Keratinocyte (primary cell): ENCODE data around the gene CXCR4. TPM values are rescaled to one million over a fixed set of nuclear protein-coding genes. Genes with fewer than 3 reads are reported as not detected.

Experiments
- DNase-seq: peaks from one replicate; pipeline ENCODE4 v3.0.0-alpha.2; 2011; ENCODE audit warnings: low read depth, missing footprints, low spot score
- FAIRE-seq: peaks from 2 replicates; lab custom pipeline; 2011; peaks lifted over from hg19 to GRCh38; lab: Jason Lieb, UNC
- H2AFZ ChIP-seq: 2 replicates; pipeline ENCODE4 v1.6.0; 2012; ENCODE audit warnings: low read length, control low read depth, inconsistent platforms; ENCODE audit not compliant: control insufficient read depth
- H3K27ac ChIP-seq: 2 replicates; pipeline ENCODE4 v1.5.1; 2011; ENCODE audit warnings: low read length; ENCODE audit not compliant: control insufficient read depth, insufficient read depth
- H3K27me3 ChIP-seq: 3 replicates; pipeline ENCODE4 v1.6.0; 2011; ENCODE audit warnings: low read length; ENCODE audit not compliant: control insufficient read depth, insufficient read depth; ENCODE audit errors: extremely low read depth
- H3K36me3 ChIP-seq, 2 experiments: 2 replicates in 1 of 2; 3 replicates in 1 of 2; pipeline ENCODE4 v1.5.1; 2011; ENCODE audit warnings: low read length in 2 of 2, mild to moderate bottlenecking in 1 of 2; ENCODE audit not compliant: control insufficient read depth in 2 of 2, insufficient read depth in 2 of 2; ENCODE audit errors: extremely low read depth in 1 of 2
- H3K4me1 ChIP-seq: 3 replicates; pipeline ENCODE4 v1.5.1; 2011; ENCODE audit warnings: low read length; ENCODE audit not compliant: control insufficient read depth, insufficient read depth; ENCODE audit errors: extremely low read depth
- H3K4me2 ChIP-seq: 3 replicates; pipeline ENCODE4 v1.6.0; 2011; ENCODE audit warnings: low read depth, low read length; ENCODE audit not compliant: control insufficient read depth, insufficient read depth; ENCODE audit errors: extremely low read depth
- H3K4me3 ChIP-seq, 3 experiments: fragments of 200-600 bp in 1 of 3; sonication (generic) in 1 of 3; 2 replicates in 2 of 3; 3 replicates in 1 of 3; pipeline ENCODE4 v1.5.1; 2011 to 2016; ENCODE audit warnings: low read length in 3 of 3, mild to moderate bottlenecking in 3 of 3, control low read depth in 2 of 3, inconsistent platforms in 1 of 3, low read depth in 1 of 3, mixed read lengths in 1 of 3, mixed run types in 1 of 3, moderate library complexity in 1 of 3; ENCODE audit not compliant: control insufficient read depth in 2 of 3, insufficient read depth in 2 of 3; ENCODE audit errors: extremely low read depth in 1 of 3
- H3K79me2 ChIP-seq: 2 replicates; pipeline ENCODE4 v1.6.0; 2012; ENCODE audit warnings: low read length; ENCODE audit not compliant: control insufficient read depth, insufficient read depth
- H3K9ac ChIP-seq: 3 replicates; pipeline ENCODE4 v1.6.0; 2011; ENCODE audit warnings: low read length; ENCODE audit not compliant: control insufficient read depth, insufficient read depth; ENCODE audit errors: extremely low read depth
- H3K9me1 ChIP-seq: 3 replicates; pipeline ENCODE4 v1.6.0; 2011; ENCODE audit warnings: low read length; ENCODE audit not compliant: control insufficient read depth, insufficient read depth; ENCODE audit errors: extremely low read depth
- H3K9me3 ChIP-seq: 2 replicates; pipeline ENCODE4 v1.5.1; 2012; ENCODE audit warnings: low read depth, low read length; ENCODE audit not compliant: control insufficient read depth
- H4K20me1 ChIP-seq: 3 replicates; pipeline ENCODE4 v1.6.0; 2011; ENCODE audit warnings: low read length; ENCODE audit not compliant: control insufficient read depth, insufficient read depth; ENCODE audit errors: extremely low read depth
- CTCF ChIP-seq, 3 experiments: IDR thresholded peaks in 1 of 3; conservative IDR thresholded peaks in 1 of 3; optimal IDR thresholded peaks in 1 of 3; 2 replicates in 2 of 3; 3 replicates in 1 of 3; pipeline versions ENCODE3 to v1.5.1; 2011; ENCODE audit warnings: low read length in 3 of 3, mild to moderate bottlenecking in 3 of 3, moderate library complexity in 2 of 3, control low read depth in 1 of 3, inconsistent platforms in 1 of 3; ENCODE audit not compliant: insufficient read depth in 2 of 3; ENCODE audit errors: extremely low read depth in 1 of 3
- EZH2 ChIP-seq: IDR thresholded peaks from one replicate; pipeline ENCODE4 v1.6.1; 2012; ENCODE audit warnings: inconsistent platforms, mild to moderate bottlenecking, low read length, moderate library complexity
- dilution Hi-C: fragments of 300-500 bp; cut with MboI; formaldehyde crosslinking; loops from one replicate; pipeline ENCODE4 v1.7.0; 2020; ENCODE audit warnings: low sequenced_read_pairs; ENCODE audit not compliant: extremely low pct_ligation_motif_present
- polyA plus RNA-seq, 5 experiments: library from polyadenylated mRNA; depleted of rRNA in 3 of 5; stranded (reverse) in 3 of 5; stranded (forward) in 1 of 5; unstranded in 1 of 5; fragments of >200 nt; gene quantifications; 1 replicate in 1 of 5; 2 replicates in 3 of 5; 3 replicates in 1 of 5; pipeline versions ENCODE4 v1.2.1 to v1.2.3, GENCODE V29; 2011 to 2012; ENCODE audit warnings: missing spikeins in 2 of 5, low read depth in 1 of 5, low replicate concordance in 1 of 5

CXCR4 gene
- polyA plus RNA-seq, 1 donor (not counting 4 experiments of a cell fraction or from before 2014, with no cell fraction given), result 0.08 TPM

- no peaks in the 10 kb centered on the region for H3K4me1 ChIP-seq
- TF ChIP-seq EZH2 (no peak), CTCF (optimal IDR thresholded peaks at IDR 0.05 in 1 of 3, IDR thresholded peaks at IDR 0.05 in 1 of 3, conservative IDR thresholded peaks at IDR 0.05 in 1 of 3; ENCODE audit: extremely low read depth in 1 of 3, insufficient read depth in 2 of 3, low read length in 3 of 3) (no peak)
- no peak overlapping the region for H2AFZ ChIP-seq
- H3K4me3 ChIP-seq, result no peak overlapping the region
- DNase-seq (no peak), FAIRE-seq (no peak)
- dilution Hi-C loops, result no loop called here
- H3K4me2 ChIP-seq, result no peak overlapping the region
- no peaks in the 10 kb centered on the region for H3K27me3 ChIP-seq
- H4K20me1 ChIP-seq, result no peaks in the 10 kb centered on the region
- no peaks in the 10 kb centered on the region for H3K79me2 ChIP-seq
- no peaks in the 10 kb centered on the region for H3K9me3 ChIP-seq
- no peaks in the 10 kb centered on the region for H3K36me3 ChIP-seq
- no peak overlapping the region for H3K9ac ChIP-seq
- no peak overlapping the region for H3K27ac ChIP-seq
- H3K9me1 ChIP-seq, result no peaks in the 10 kb centered on the region
Measured at GRCh38 chr2:136069773-136070172, 48.2 kb downstream of the CXCR4 start.

GRCh38 chr2:136068581-136069227 lies 49.2 kb downstream of the CXCR4 start:
- no peaks in the 10 kb centered on the region for H3K9me1 ChIP-seq
- H3K4me2 ChIP-seq, result no peak overlapping the region
- no peaks in the 10 kb centered on the region for H3K9me3 ChIP-seq
- H3K4me3 ChIP-seq, result no peak overlapping the region
- no peaks in the 10 kb centered on the region for H3K36me3 ChIP-seq
- no peaks in the 10 kb centered on the region for H3K79me2 ChIP-seq
- H3K4me1 ChIP-seq, result no peaks in the 10 kb centered on the region
- no peaks in the 10 kb centered on the region for H4K20me1 ChIP-seq
- dilution Hi-C loops, result no loop called here
- FAIRE-seq (no peak), DNase-seq (no peak)
- TF ChIP-seq CTCF (optimal IDR thresholded peaks at IDR 0.05 in 1 of 3, IDR thresholded peaks at IDR 0.05 in 1 of 3, conservative IDR thresholded peaks at IDR 0.05 in 1 of 3; ENCODE audit: extremely low read depth in 1 of 3, insufficient read depth in 2 of 3, low read length in 3 of 3) (no peak), EZH2 (no peak)
- H3K9ac ChIP-seq, result no peak overlapping the region
- H2AFZ ChIP-seq, result no peak overlapping the region
- no peaks in the 10 kb centered on the region for H3K27me3 ChIP-seq
- no peak overlapping the region for H3K27ac ChIP-seq
